ENCODE results near the gene SPDYE6.
A peak's percentile ranks its signal among the peaks of the same experiment; 100 is the strongest.

SPDYE6 gene

GRCh38 chr7:102320181-102320580 lies 36.1 kb downstream of the SPDYE6 start:
- Histone ChIP-seq H3K36me3 (ENCODE audit: low read depth) (no peaks in the 10 kb centered on the region), H3K27me3 (ENCODE audit: insufficient read depth, poor library complexity, severe bottlenecking) (no peaks in the 10 kb centered on the region), H3K27ac (ENCODE audit: poor library complexity, severe bottlenecking) (no peak overlapping the region), H3K4me1 (ENCODE audit: insufficient read depth, poor library complexity, severe bottlenecking) (peaks cover 5% of the 10 kb centered on the region), H3K9me3 (ENCODE audit: severe bottlenecking) (no peaks in the 10 kb centered on the region), H3K4me3 (ENCODE audit: severe bottlenecking) (no peak overlapping the region)
- ATAC-seq (ENCODE audit: low read depth) (no peak), DNase-seq (ENCODE audit: low spot score) (no peak)
- TF ChIP-seq CTCF (IDR thresholded peaks at IDR 0.05; ENCODE audit: poor library complexity, severe bottlenecking), result no peak

- Histone ChIP-seq H3K4me3 (ENCODE audit: severe bottlenecking) (no peak overlapping the region), H3K27ac (ENCODE audit: poor library complexity, severe bottlenecking) (no peak overlapping the region), H3K36me3 (ENCODE audit: low read depth) (no peaks in the 10 kb centered on the region), H3K9me3 (ENCODE audit: severe bottlenecking) (no peaks in the 10 kb centered on the region), H3K27me3 (ENCODE audit: insufficient read depth, poor library complexity, severe bottlenecking) (no peaks in the 10 kb centered on the region), H3K4me1 (ENCODE audit: insufficient read depth, poor library complexity, severe bottlenecking) (peaks cover 5% of the 10 kb centered on the region)
- ATAC-seq (ENCODE audit: low read depth) (no peak), DNase-seq (ENCODE audit: low spot score) (no peak)
- TF ChIP-seq CTCF (IDR thresholded peaks at IDR 0.05; ENCODE audit: poor library complexity, severe bottlenecking), result no peak
Observed at GRCh38 chr7:102319671-102320070, 36.6 kb downstream of the SPDYE6 start.

GRCh38 chr7:102318482-102318971 lies 37.7 kb downstream of the SPDYE6 start:
- DNase-seq (ENCODE audit: low spot score), result peak; percentile 74
- peak overlapping the region; percentile 14 for H3K27ac ChIP-seq (ENCODE audit: poor library complexity, severe bottlenecking)

GRCh38 chr7:102317231-102318059 lies 38.8 kb downstream of the SPDYE6 start:
- H3K27me3 ChIP-seq (ENCODE audit: insufficient read depth, poor library complexity, severe bottlenecking), result no peaks in the 10 kb centered on the region
- H3K27ac ChIP-seq (ENCODE audit: poor library complexity, severe bottlenecking), result no peak overlapping the region
- no peaks in the 10 kb centered on the region for H3K9me3 ChIP-seq (ENCODE audit: severe bottlenecking)
- no peak for TF ChIP-seq CTCF (IDR thresholded peaks at IDR 0.05; ENCODE audit: poor library complexity, severe bottlenecking)
- no peak overlapping the region for H3K4me3 ChIP-seq (ENCODE audit: severe bottlenecking)
- H3K4me1 ChIP-seq (ENCODE audit: insufficient read depth, poor library complexity, severe bottlenecking), result peaks cover 5% of the 10 kb centered on the region
- H3K36me3 ChIP-seq (ENCODE audit: low read depth), result no peaks in the 10 kb centered on the region
- ATAC-seq (ENCODE audit: low read depth), result no peak
- DNase-seq (ENCODE audit: low spot score), result no peak

More at GRCh38 chr7:102318482-102318971, 37.7 kb downstream of the SPDYE6 start:
- H3K27me3 ChIP-seq (ENCODE audit: insufficient read depth, poor library complexity, severe bottlenecking), result no peaks in the 10 kb centered on the region
- no peak for TF ChIP-seq CTCF (IDR thresholded peaks at IDR 0.05; ENCODE audit: poor library complexity, severe bottlenecking)
- no peaks in the 10 kb centered on the region for H3K9me3 ChIP-seq (ENCODE audit: severe bottlenecking)
- H3K36me3 ChIP-seq (ENCODE audit: low read depth), result no peaks in the 10 kb centered on the region
- H3K4me1 ChIP-seq (ENCODE audit: insufficient read depth, poor library complexity, severe bottlenecking), result peaks cover 5% of the 10 kb centered on the region
- no peak overlapping the region for H3K4me3 ChIP-seq (ENCODE audit: severe bottlenecking)
- ATAC-seq (ENCODE audit: low read depth), result peak; percentile 95
